Spleen (tissue), 11 donors: Measurements from ENCODE around the gene CENPO. TPM values are rescaled to one million over a fixed set of nuclear protein-coding genes. Genes with fewer than 3 reads are reported as not detected.

Source experiments
- DNase-seq: peaks from one replicate; pipeline ENCODE4 v3.0.0-alpha.2; 2020
- H3K27ac ChIP-seq, 8 donors: fragments of 200-600 bp; sonication (generic) in 7 of 8; 1 replicate in 4 of 8; 2 replicates in 4 of 8; pipeline versions ENCODE4 v1.5.0 to v1.8.0; 2016 to 2021; ENCODE audit warnings: inconsistent platforms in 4 of 8, mild to moderate bottlenecking in 4 of 8, moderate library complexity in 1 of 8
- H3K27me3 ChIP-seq, 7 donors: fragments of 200-600 bp; sonication (generic) in 6 of 7; replicated peaks in 1 of 7; 1 replicate in 4 of 7; 2 replicates in 3 of 7; pipeline versions ENCODE4 v1.5.0 to v1.8.0; 2016 to 2021; ENCODE audit warnings: inconsistent platforms in 3 of 7, mild to moderate bottlenecking in 1 of 7
- H3K36me3 ChIP-seq, 6 donors: fragments of 200-600 bp; sonication (generic) in 5 of 6; 1 replicate in 4 of 6; 2 replicates in 2 of 6; pipeline versions ENCODE4 v1.5.0 to v1.8.0; 2016 to 2021; ENCODE audit warnings: inconsistent platforms in 2 of 6
- H3K4me1 ChIP-seq, 6 donors: fragments of 200-600 bp; sonication (generic) in 5 of 6; 1 replicate in 3 of 6; 2 replicates in 3 of 6; pipeline versions ENCODE4 v1.5.0 to v1.8.0; 2016 to 2021; ENCODE audit warnings: inconsistent platforms in 3 of 6
- H3K4me3 ChIP-seq, 8 donors: fragments of 200-600 bp; sonication (generic) in 7 of 8; 1 replicate in 4 of 8; 2 replicates in 4 of 8; pipeline versions ENCODE4 v1.5.0 to v1.8.0; 2016 to 2021; ENCODE audit warnings: inconsistent platforms in 4 of 8, mild to moderate bottlenecking in 4 of 8, moderate library complexity in 2 of 8
- H3K9me3 ChIP-seq, 8 donors: fragments of 200-600 bp; sonication (generic) in 7 of 8; 1 replicate in 4 of 8; 2 replicates in 4 of 8; pipeline versions ENCODE4 v1.5.0 to v1.8.0; 2016 to 2021; ENCODE audit warnings: inconsistent platforms in 4 of 8
- CTCF ChIP-seq, 11 experiments: fragments of 200-600 bp in 7 of 11; fragments of 450-650 bp in 4 of 11; sonication (generic) in 4 of 11; IDR thresholded peaks in 8 of 11; conservative IDR thresholded peaks in 3 of 11; 1 replicate in 7 of 11; 2 replicates in 4 of 11; pipeline versions ENCODE4 v1.4.0 to v1.8.0; 2016 to 2021; ENCODE audit warnings: antibody characterized with exemption in 11 of 11, inconsistent platforms in 4 of 11, mild to moderate bottlenecking in 1 of 11
- POLR2A ChIP-seq, 3 donors: fragments of 450-650 bp; IDR thresholded peaks; one replicate each; pipeline ENCODE4 v1.5.1; 2017; ENCODE audit warnings: antibody characterized with exemption in 3 of 3, mild to moderate bottlenecking in 1 of 3
- POLR2AphosphoS5 ChIP-seq, 3 donors: sonication (generic); formaldehyde crosslinking; IDR thresholded peaks; one replicate each; pipeline ENCODE4 v1.5.1; 2017; ENCODE audit warnings: antibody characterized with exemption in 3 of 3
- WGBS, 5 donors: extraction: QIAGEN DNeasy Blood & Tissue Kit in 3 of 5; methylation state at CpG; one replicate each; pipeline versions ENCODE4 v1.1.5 to v1.1.7; 2013 to 2018; 5-methylcytosine and 5-hydroxymethylcytosine counted together
- intact Hi-C: fragments of 100-400 bp; cut with DNase I; formaldehyde crosslinking; loops from one replicate; pipeline ENCODE4 v1.15.0; 2023; ENCODE audit warnings: low total_unique reads
- polyA plus RNA-seq, 3 donors: library from polyadenylated mRNA; stranded (reverse); fragments of 200-250 nt; gene quantifications; one replicate each; pipeline ENCODE4 v1.2.1, GENCODE V29; 2013
- total RNA-seq, 7 donors: library from RNA; depleted of rRNA in 3 of 7; stranded (reverse); fragments of >200 nt in 3 of 7; fragmentation: NEBNext Ultra II Directional in 4 of 7; extraction: Animal tissue kit (Norgen Biotek cat#: 25700) in 4 of 7; gene quantifications; one replicate each; pipeline versions ENCODE4 v1.1.0 to v1.2.1, GENCODE V29; 2016 to 2021
- donor health status: healthy with polysubstance abuse.
- donor health status: DM: no; HTN: no; CAD: no; lungs with moderate emphysema.
- donor health status: DM: no; HTN: no; CAD: no.
- donor health status: Bipolar disorder and iron deficiency.
- donor health status: healthy.
- donor health status: DM: no; HTN: no; CAD: no.
- donor health status: DM: yes; HTN: yes; CAD: no.

The CENPO gene
- total and polyA plus RNA-seq, 10 donors = 1.7 to 10.4 (median 8.2) TPM

GRCh38 chr2:24830351-24830750 lies 37.1 kb downstream of the CENPO start:
- H3K27me3 ChIP-seq = no peaks in the 10 kb centered on the region
- H3K36me3 ChIP-seq = peaks cover 0 to 65% (median 13%) of the 10 kb centered on the region in 6 donors
- no peak overlapping the region for H3K27ac ChIP-seq
- intact Hi-C loops = no loop called here
- DNase-seq = peak; percentile 43
- TF ChIP-seq POLR2AphosphoS5 (IDR thresholded peaks at IDR 0.05) (no peak), CTCF (IDR thresholded peaks at IDR 0.05 in 8 of 11, conservative IDR thresholded peaks at IDR 0.05 in 3 of 11) (peak in 1 of 11 experiments; percentile 32)
- H3K4me1 ChIP-seq = peaks cover 0 to 19% (median 5%) of the 10 kb centered on the region in 6 donors
- no peak overlapping the region for H3K4me3 ChIP-seq
- 89 to 95% (median 92%) methylated on average over 5 of the region's 5 CpGs for WGBS, 5 donors
- H3K9me3 ChIP-seq = no peaks in the 10 kb centered on the region

GRCh38 chr2:24830786-24831185 lies 37.6 kb downstream of the CENPO start:
- H3K4me3 ChIP-seq = no peak overlapping the region

GRCh38 chr2:24831221-24832072 lies 38.2 kb downstream of the CENPO start:
- Histone ChIP-seq H3K36me3 (peaks cover 0 to 66% (median 15%) of the 10 kb centered on the region in 6 donors), H3K4me3 (no peak overlapping the region), H3K9me3 (no peaks in the 10 kb centered on the region), H3K4me1 (peaks cover 0 to 16% (median 5%) of the 10 kb centered on the region in 6 donors), H3K27me3 (no peaks in the 10 kb centered on the region), H3K27ac (no peak overlapping the region)
- intact Hi-C loops = no loop called here
- 83 to 91% (median 90%) methylated on average over 15 to 18 of the region's 18 CpGs for WGBS, 5 donors
- DNase-seq = peak; percentile 37
- TF ChIP-seq POLR2AphosphoS5 (IDR thresholded peaks at IDR 0.05) (no peak), POLR2A (IDR thresholded peaks at IDR 0.05) (no peak), CTCF (IDR thresholded peaks at IDR 0.05 in 8 of 11, conservative IDR thresholded peaks at IDR 0.05 in 3 of 11) (no peak)

More at GRCh38 chr2:24830786-24831185, 37.6 kb downstream of the CENPO start:
- TF ChIP-seq CTCF (IDR thresholded peaks at IDR 0.05 in 8 of 11, conservative IDR thresholded peaks at IDR 0.05 in 3 of 11) = no peak
- no peak for TF ChIP-seq POLR2A (IDR thresholded peaks at IDR 0.05)
- WGBS, 5 donors = 92 to 96% (median 95%) methylated on average over 12 of the region's 12 CpGs
- Histone ChIP-seq H3K9me3 (no peaks in the 10 kb centered on the region), H3K4me1 (peaks cover 0 to 19% (median 5%) of the 10 kb centered on the region in 6 donors), H3K27me3 (no peaks in the 10 kb centered on the region), H3K27ac (no peak overlapping the region), H3K36me3 (peaks cover 0 to 66% (median 13%) of the 10 kb centered on the region in 6 donors)
- intact Hi-C loops = no loop called here
- peak; percentile 50 for DNase-seq

- H3K27me3 ChIP-seq = no peaks in the 10 kb centered on the region
- TF ChIP-seq POLR2A (IDR thresholded peaks at IDR 0.05) (no peak), CTCF (IDR thresholded peaks at IDR 0.05 in 8 of 11, conservative IDR thresholded peaks at IDR 0.05 in 3 of 11) (no peak), POLR2AphosphoS5 (IDR thresholded peaks at IDR 0.05) (peak in 1 of 3 donors; percentile 11)
- no peak overlapping the region for H3K4me3 ChIP-seq
- WGBS, 5 donors = 87 to 94% (median 91%) methylated on average over 14 of the region's 14 CpGs
- H3K27ac ChIP-seq = no peak overlapping the region
- H3K36me3 ChIP-seq = peaks cover 0 to 69% (median 20%) of the 10 kb centered on the region in 6 donors
- H3K9me3 ChIP-seq = no peaks in the 10 kb centered on the region
- H3K4me1 ChIP-seq = peaks cover 0 to 11% (median 4%) of the 10 kb centered on the region in 6 donors
- DNase-seq = peak; percentile 65
- intact Hi-C loops = no loop called here
Observed at GRCh38 chr2:24832073-24832461, 38.8 kb downstream of the CENPO start.
